HG03521 (cell line): ENCODE data around the gene SPAG9.
"Not testable (repeated sequence)": the region's sequence is repeated elsewhere in the genome, so short reads cannot be mapped to it uniquely, and the experiment has no call there.

Experiments used
- ATAC-seq: cut with Tn5 transposase; IDR thresholded peaks from one replicate; pipeline ENCODE4 v1.9.1; 2021; ENCODE audit warnings: mild to moderate bottlenecking, moderate library complexity; ENCODE audit not compliant: unreplicated experiment

SPAG9 gene

DNA sequence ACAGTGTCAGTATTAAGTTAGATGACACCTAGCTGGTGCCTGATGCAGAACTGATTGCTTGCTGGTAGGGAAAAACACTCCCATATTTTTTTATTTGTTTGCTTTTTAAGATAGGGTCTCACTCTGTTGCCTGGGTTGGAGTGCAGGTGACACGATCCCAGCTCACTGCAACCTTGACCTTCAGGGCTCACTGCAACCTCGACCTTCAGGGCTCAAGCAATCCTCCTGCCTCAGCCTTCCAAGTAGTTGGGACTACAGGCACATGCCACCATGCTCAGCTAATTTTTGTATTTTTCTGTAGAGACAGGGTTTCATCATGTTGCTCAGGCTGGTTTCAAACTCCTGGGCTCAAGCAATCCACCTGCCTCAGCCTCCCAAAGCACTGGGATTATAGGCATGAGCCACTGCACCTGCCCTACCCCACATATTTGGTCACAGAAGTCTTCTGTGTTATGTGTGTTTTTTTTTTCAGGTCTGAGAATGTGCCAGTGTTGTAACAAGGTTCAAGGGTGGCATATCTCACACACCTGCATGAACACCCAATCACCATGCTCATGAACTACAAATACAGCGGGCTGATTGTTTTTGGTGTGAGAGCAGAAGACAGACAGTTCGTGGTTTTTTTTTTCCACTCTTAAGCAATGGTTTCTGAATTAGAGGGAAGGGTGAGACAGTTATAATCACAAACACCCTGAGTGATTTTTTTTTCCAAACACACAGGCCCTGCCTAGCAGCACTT, 22.8 kb downstream of the SPAG9 start:
- ATAC-seq: no peak

DNA sequence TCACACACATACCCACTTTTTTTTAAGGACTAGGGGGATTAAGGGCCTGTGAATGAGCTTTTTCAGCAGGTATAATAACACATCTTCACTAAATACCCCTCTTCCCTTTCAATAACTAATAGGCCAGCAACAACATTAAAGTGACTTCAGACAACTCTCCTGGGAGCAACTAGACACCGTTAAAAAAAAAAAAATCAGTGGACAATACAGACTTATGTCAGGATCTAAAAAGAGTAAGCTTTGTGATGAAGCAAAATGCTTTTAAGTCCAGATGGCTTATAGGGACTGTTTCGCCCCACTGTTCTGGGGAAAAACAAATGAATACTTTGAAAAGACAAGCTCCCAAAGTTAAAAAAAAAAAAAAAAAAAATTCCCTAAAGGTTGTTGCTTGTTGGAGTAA, 29.0 kb downstream of the SPAG9 start:
- no peak for ATAC-seq

DNA sequence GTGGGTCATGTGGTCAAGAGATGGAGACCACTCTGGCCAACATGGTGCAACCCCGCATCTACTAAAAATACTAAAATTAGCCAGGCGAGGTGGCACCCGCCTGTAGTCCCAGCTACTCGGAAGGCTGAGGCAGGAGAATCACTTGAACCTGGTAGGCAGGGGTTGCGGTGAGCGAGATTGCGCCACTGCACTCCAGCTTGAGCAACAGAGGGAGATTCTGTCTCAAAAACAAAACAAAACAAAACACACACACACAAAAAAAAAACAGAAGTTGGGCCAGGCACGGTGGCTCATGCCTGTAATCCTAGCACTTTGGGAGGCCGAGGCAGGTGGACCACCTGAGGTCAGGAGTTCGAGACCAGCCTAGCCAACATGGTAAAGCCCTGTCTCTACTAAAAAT, 31.8 kb downstream of the SPAG9 start:
- not testable (repeated sequence) for ATAC-seq

GRCh38 chr17:51088287-51088686, 32.4 kb downstream of the SPAG9 start:
- ATAC-seq: no peak

DNA sequence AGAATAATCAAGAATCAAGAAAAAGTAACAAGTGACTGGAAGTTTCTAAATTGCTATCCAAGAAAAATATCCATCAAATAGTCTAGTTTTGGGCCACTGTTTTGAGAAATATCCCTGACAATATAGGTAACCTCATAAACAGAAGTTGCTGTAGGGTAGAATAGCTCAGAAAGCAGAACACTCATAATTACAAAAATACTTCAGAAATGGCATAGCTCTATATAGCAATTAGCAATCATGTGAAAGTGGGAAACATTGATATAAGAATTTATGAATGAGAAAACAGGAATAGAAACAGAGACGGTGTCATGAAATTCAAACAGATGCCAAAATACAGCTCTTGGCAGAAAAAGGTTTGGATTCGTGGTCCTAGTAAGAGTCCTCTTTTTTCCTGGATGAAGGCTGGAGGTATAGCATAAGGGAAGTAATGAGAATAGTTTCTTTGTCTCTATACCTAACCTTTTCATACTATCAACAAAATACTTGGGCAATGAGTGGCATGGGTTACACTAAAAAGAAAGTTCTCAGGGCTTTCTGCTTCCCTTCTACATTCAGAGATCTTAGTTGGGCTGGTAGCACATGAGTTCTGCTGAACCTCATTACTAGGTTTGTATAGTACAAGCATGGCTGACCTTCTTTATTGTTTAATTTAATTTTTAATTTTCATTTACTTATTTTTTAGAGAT, 33.5 kb downstream of the SPAG9 start:
- ATAC-seq: no peak

DNA sequence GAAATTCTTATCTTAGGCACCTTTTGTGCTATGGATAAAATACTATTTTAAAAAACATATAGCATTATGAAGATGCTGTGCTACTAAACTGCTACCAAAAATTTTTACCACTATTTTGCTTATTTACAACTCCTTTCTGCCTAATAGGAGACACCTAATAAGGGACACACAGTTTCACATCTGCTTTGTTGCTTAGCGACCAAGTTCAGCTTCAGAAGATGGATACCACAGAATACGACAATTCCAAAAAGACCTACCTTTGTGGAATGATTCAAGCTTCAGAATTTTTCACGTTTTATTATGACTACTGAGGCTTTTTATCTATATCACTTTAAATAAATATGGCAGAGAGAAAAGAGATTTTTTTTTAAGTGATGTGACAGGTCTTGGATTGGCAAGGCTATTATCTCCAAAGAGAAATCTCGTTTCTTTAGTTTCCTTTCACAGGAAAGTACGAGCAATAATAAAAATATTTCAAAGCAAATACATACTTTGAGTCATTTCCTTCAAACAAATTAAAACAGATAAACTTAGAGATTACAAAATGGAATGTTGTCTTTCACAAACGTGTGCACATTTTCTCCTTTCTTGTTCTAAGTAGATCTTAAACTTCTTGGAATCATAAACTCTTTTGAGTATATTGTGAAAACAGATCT, 35.4 kb downstream of the SPAG9 start:
- no peak for ATAC-seq

GRCh38 chr17:51083981-51084380, 36.7 kb downstream of the SPAG9 start:
- no peak for ATAC-seq

GRCh38 chr17:51083364-51083763, 37.3 kb downstream of the SPAG9 start:
- not testable (repeated sequence) for ATAC-seq

DNA sequence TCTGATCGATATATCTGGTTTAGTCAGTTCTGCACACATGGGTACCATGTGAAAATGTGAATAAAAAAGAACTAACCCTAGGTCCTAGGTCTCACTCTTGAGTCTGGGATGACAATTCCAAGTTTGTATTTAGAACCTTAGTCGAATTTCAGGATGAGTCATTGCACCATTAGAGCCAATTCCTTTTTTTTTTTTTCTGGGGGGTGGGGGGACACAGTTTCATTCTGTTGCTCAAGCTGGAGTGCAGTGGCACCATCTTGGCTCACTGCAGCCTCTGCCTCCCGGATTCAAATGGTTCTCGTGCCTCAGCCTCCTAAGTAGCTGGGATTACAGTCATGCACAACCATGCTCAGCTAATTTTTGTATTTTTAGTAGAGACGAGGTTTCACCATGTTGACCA, 41.6 kb downstream of the SPAG9 start:
- no peak for ATAC-seq

DNA sequence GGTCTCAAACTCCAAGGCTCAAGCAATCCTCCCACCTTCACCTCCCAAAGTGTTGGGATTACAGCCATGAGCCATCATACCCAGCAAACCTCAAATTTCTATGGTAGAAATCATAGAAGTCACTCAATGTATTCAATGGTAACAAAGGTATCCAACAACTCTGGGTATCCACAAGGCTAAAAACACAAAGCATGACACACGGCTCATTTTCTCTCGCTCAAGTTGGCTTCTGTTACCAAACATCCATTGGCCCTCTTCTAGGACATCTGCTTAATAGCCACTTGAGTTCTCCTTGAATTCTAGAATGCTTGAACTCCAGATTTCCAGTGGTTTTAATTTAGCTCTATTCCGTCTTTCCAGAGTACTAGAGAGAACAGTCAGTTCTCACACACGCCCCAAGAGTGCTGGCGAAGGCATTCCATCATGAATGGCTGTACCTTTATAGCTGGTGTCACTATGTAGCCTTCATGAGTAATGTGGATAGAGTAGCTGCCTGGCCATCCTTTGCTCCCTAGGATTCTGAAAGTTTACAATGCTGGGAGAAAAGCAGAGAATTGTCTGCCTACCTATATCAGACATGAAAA, 42.6 kb downstream of the SPAG9 start:
- no peak for ATAC-seq

DNA sequence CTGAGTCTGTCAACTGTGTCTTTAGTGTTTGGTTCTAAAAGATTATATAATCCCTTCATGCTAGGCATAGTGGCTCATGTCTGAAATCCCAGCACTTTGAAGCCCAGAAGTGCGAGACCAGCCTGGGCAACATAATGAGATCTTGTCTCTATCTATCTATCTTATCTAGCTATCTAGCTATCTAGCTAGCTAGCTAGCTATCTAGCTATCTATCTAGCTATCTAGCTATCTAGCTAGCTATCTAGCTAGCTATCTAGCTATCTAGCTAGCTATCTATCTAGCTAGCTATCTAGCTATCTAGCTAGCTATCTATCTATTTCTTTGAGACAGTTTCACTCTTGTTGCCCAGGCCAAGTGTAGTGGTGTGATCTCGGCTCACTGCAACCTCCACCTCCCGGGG, 43.8 kb downstream of the SPAG9 start:
- ATAC-seq: no peak

- no peak for ATAC-seq
Measured at GRCh38 chr17:51071556-51071955, 49.1 kb downstream of the SPAG9 start.

DNA sequence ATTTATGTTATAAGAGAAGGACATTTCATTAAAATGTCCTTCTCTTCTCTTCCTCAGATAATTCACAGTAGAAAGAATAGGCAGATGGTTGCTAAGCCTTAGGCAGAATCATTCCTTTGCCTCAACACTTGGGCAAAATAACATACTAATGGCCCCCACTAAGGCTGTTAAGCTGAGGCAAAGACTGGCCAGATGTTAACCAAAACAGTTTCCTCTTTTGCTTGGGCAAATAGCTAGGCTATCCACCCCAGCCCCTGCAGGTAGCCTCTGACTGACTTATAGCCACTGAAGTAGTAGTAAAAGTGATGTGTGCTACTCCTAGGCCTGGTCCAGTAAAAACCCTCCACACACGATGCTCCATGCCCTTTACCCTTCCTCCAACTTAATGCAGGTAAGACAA, 55.2 kb downstream of the SPAG9 start:
- ATAC-seq: no peak

GRCh38 chr17:51064061-51064735, 56.5 kb downstream of the SPAG9 start:
- ATAC-seq: no peak

- ATAC-seq: no peak
Measured at GRCh38 chr17:51060396-51060795, 60.3 kb downstream of the SPAG9 start.

GRCh38 chr17:51059781-51060180, 60.9 kb downstream of the SPAG9 start:
- ATAC-seq: no peak

- ATAC-seq: no peak
Measured at GRCh38 chr17:51057534-51057933, 63.1 kb downstream of the SPAG9 start.

DNA sequence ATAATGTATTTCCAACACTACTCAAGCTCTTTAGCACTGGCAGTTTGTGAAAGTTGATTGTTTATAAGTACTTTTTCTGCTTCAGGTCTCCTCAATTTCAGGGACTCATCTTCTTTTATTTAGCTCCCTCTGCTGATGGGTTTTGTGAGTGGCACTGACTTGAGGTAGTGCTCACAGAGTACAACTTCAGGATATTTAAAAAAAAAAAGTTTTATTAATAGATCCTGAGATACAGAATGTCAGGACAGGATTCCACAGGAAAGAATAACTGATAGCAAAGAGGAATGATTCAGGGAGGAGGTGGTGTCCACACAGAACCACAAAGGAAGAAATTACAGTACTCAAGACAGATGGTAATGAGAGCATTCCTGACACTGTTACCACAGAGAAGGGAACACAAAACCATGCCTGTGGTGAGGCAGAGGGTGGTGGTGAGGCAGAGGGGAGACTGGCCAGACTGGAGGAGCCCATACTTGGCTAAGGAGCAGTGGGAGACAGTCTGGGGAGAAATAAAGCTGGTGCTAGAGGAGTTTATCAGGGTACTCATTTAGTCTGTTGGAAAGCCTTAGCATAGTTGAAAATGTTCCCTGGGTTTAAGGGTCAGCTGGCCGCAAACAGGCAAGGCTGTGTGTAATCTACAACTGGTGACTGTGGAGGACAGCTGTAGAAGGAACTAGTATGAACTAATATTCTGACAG, 63.7 kb downstream of the SPAG9 start:
- ATAC-seq: no peak

GRCh38 chr17:51054748-51055147, 65.9 kb downstream of the SPAG9 start:
- no peak for ATAC-seq

GRCh38 chr17:51052235-51052634, 68.4 kb downstream of the SPAG9 start:
- no peak for ATAC-seq
